ENCODE data around the gene ZNF148.

ZNF148 gene

DNA sequence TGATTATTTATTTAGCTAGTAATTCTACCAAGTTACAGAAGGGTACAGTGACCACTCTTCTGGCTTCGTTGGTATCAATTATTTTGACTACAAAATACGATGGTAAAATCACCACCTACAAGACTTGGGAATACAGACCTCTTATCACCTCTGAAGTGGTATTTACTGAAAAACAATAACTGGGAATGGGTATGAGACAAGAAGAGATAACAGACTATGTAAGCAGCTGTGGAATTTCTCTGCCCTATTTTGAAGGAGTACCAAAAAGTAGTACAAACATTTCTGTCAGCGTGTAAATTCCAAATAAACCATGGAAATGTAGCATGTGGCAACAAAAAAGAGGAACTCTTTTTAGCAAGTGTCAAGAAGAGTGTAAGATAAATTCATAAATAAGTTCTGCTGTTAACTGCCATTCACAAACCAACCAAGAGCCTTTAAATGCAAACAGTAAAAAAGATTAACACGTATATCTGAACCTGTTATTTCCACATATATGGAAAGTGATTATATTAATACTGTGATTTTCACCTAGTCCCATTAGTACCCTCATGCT lies 85.6 kb downstream of the ZNF148 start:
- Mint-ChIP-seq H3K4me3 (no peak overlapping the region), H3K36me3 (peaks cover 25% of the 10 kb centered on the region), H3K27me3 (no peaks in the 10 kb centered on the region), H3K9me3 (no peaks in the 10 kb centered on the region), H3K27ac (no peak overlapping the region), H3K4me1 (peaks cover 78% of the 10 kb centered on the region)

DNA sequence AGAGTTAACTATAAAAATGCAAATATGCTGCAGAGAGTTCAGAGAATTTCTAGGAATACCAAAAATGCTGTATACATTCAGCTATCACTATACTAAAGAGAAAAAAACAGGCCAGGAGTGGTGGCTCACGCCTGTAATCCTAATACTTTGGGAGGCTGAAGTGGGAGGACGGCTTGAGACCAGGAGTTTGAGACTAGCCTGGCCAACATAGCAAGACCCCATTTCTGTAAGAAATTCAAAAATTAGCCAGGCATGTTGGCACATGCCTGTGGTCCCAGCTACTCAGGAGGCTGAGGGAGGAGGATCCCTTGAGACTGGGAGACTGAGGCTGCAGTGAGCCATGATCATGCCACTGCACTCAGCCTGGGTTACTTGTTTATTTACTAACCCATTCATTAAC lies 87.9 kb downstream of the ZNF148 start:
- no peaks in the 10 kb centered on the region for H3K9me3 Mint-ChIP-seq
- H3K27me3 Mint-ChIP-seq: no peaks in the 10 kb centered on the region
- no peak overlapping the region for H3K27ac Mint-ChIP-seq
- no peak overlapping the region for H3K4me3 Mint-ChIP-seq
- H3K4me1 Mint-ChIP-seq: peaks cover 73% of the 10 kb centered on the region
- peaks cover 25% of the 10 kb centered on the region for H3K36me3 Mint-ChIP-seq

DNA sequence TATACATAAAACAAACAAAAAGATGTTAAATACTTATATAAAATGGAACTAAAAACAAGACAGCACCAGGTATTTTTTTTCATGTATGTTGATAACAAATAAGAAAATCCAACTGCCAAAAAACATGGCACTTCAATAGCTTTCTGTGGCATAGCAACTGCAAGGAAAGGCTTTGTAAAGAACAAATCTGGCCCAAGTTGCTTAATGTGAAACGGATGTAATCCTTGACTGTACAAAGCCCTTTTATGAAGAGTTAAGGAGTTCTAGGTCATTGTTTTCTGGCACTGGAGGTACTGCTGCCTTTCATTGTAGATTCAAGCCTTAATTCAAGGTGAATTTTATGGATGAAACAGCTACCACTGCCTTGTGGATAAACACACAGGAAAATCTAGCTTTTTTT lies 93.7 kb downstream of the ZNF148 start:
- no peaks in the 10 kb centered on the region for H3K27me3 Mint-ChIP-seq
- H3K9me3 Mint-ChIP-seq: no peaks in the 10 kb centered on the region
- H3K36me3 Mint-ChIP-seq: peaks cover 21% of the 10 kb centered on the region
- peaks cover 44% of the 10 kb centered on the region for H3K4me1 Mint-ChIP-seq
- no peak overlapping the region for H3K27ac Mint-ChIP-seq
- H3K4me3 Mint-ChIP-seq: no peak overlapping the region

- Mint-ChIP-seq H3K4me3 (no peak overlapping the region), H3K27ac (no peak overlapping the region), H3K36me3 (peaks cover 19% of the 10 kb centered on the region), H3K4me1 (peaks cover 40% of the 10 kb centered on the region), H3K27me3 (no peaks in the 10 kb centered on the region), H3K9me3 (no peaks in the 10 kb centered on the region)
Observed at GRCh38 chr3:125280668-125281361, 94.3 kb downstream of the ZNF148 start.

- H3K4me1 Mint-ChIP-seq: peaks cover 23% of the 10 kb centered on the region
- no peaks in the 10 kb centered on the region for H3K9me3 Mint-ChIP-seq
- peak overlapping the region; percentile 16 for H3K27ac Mint-ChIP-seq
- peaks cover 21% of the 10 kb centered on the region for H3K36me3 Mint-ChIP-seq
- H3K27me3 Mint-ChIP-seq: no peaks in the 10 kb centered on the region
- H3K4me3 Mint-ChIP-seq: no peak overlapping the region
Observed at GRCh38 chr3:125278155-125278554, 97.0 kb downstream of the ZNF148 start.

DNA sequence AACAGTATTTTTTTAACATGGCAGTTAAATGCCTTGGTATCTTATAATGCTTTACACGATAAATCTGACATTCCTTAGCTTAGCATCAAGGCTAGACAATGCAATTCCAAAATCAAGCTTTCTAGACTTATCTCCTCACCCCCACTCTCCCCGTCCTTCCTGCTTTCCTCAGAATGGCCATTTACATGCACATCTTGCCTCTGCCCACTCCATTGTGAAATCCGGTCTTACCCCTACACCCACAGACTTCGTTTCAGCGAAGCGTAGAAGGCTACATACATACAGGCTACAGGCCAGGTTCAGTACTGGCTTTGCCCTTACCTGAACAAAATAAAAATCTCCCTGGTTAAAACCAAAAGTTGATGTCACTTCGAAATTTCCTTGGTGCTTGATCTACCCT lies 104.0 kb downstream of the ZNF148 start:
- Mint-ChIP-seq H3K27me3 (no peaks in the 10 kb centered on the region), H3K9me3 (no peaks in the 10 kb centered on the region), H3K4me3 (no peak overlapping the region), H3K27ac (no peak overlapping the region), H3K36me3 (peaks cover 33% of the 10 kb centered on the region), H3K4me1 (peaks cover 26% of the 10 kb centered on the region)

GRCh38 chr3:125267460-125267859 lies 107.7 kb downstream of the ZNF148 start:
- Mint-ChIP-seq H3K36me3 (peaks cover 31% of the 10 kb centered on the region), H3K27me3 (no peaks in the 10 kb centered on the region), H3K4me3 (no peak overlapping the region), H3K27ac (peak overlapping the region; percentile 18), H3K4me1 (peaks cover 34% of the 10 kb centered on the region), H3K9me3 (no peaks in the 10 kb centered on the region)

GRCh38 chr3:125266971-125267370 lies 108.2 kb downstream of the ZNF148 start:
- H3K36me3 Mint-ChIP-seq: peaks cover 29% of the 10 kb centered on the region
- peaks cover 34% of the 10 kb centered on the region for H3K4me1 Mint-ChIP-seq
- no peaks in the 10 kb centered on the region for H3K9me3 Mint-ChIP-seq
- no peak overlapping the region for H3K27ac Mint-ChIP-seq
- no peaks in the 10 kb centered on the region for H3K27me3 Mint-ChIP-seq
- no peak overlapping the region for H3K4me3 Mint-ChIP-seq

GRCh38 chr3:125262161-125262560 lies 113.0 kb downstream of the ZNF148 start:
- H3K4me3 Mint-ChIP-seq: no peak overlapping the region
- no peak overlapping the region for H3K27ac Mint-ChIP-seq
- H3K36me3 Mint-ChIP-seq: peaks cover 22% of the 10 kb centered on the region
- peaks cover 23% of the 10 kb centered on the region for H3K4me1 Mint-ChIP-seq
- H3K9me3 Mint-ChIP-seq: no peaks in the 10 kb centered on the region
- H3K27me3 Mint-ChIP-seq: no peaks in the 10 kb centered on the region

DNA sequence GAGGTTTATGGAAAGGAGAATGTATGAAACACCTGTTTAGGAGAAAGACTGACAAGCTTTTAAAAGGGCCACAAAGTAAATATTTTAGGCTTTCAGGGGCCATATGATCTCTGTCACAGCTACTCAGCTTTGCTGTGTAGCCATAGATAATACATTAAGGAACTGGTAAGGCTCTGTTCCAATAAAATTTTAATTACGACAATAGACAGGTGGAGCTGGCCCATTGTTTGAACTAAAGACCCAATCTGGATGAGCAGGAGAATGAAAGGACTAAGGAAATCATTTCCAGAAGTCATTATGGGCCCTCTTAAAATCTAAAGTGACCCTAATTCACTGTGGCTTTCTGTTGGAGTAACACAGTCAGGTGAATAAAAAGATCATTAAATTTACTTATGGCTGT lies 114.1 kb downstream of the ZNF148 start:
- Mint-ChIP-seq H3K4me3 (no peak overlapping the region), H3K4me1 (peaks cover 12% of the 10 kb centered on the region), H3K27ac (no peak overlapping the region), H3K36me3 (peaks cover 21% of the 10 kb centered on the region), H3K27me3 (no peaks in the 10 kb centered on the region), H3K9me3 (no peaks in the 10 kb centered on the region)

- H3K27me3 Mint-ChIP-seq: no peaks in the 10 kb centered on the region
- peaks cover 23% of the 10 kb centered on the region for H3K36me3 Mint-ChIP-seq
- H3K27ac Mint-ChIP-seq: no peak overlapping the region
- no peaks in the 10 kb centered on the region for H3K9me3 Mint-ChIP-seq
- H3K4me1 Mint-ChIP-seq: peaks cover 7% of the 10 kb centered on the region
- no peak overlapping the region for H3K4me3 Mint-ChIP-seq
Observed at GRCh38 chr3:125260158-125260557, 115.0 kb downstream of the ZNF148 start.

DNA sequence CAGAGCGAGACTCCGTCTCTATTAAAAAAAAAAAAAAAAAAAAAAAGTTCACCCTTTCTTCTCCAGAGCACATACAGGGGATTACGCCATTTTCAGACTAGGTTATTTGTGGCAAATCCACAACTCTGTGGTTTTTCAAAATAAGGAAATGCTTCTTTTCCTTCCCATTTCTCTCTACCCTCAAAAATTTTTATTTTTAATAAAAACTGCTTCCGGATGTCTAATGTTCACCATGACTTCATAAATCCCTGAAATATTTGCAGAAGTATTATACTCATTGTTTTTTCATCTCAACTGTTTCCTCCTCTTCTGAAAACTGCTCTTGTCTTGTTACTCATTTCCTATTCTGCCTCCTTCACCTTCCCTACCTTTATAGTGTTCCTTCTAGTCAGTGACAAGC lies 117.6 kb downstream of the ZNF148 start:
- no peaks in the 10 kb centered on the region for H3K27me3 Mint-ChIP-seq
- no peak overlapping the region for H3K4me3 Mint-ChIP-seq
- no peaks in the 10 kb centered on the region for H3K9me3 Mint-ChIP-seq
- peaks cover 5% of the 10 kb centered on the region for H3K4me1 Mint-ChIP-seq
- no peak overlapping the region for H3K27ac Mint-ChIP-seq
- peaks cover 28% of the 10 kb centered on the region for H3K36me3 Mint-ChIP-seq

DNA sequence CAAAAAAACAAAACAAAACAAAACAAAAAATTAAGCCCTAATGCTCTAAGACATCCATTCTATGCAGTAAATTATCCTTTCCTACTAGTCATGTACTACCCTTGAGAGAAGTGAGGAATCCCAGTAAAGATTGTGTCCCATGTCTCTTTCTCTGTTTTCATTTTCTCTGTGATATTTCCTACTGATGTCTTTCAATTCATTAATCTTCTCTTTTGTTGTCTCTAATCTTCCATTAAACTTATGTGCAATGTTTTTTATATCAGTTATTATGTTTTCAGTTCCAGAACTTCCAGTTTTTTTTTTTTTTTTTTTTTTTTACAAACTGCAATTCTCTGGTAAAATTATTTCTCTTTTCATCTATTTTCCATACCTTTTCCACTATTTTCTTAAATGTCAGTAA lies 118.5 kb downstream of the ZNF148 start:
- H3K9me3 Mint-ChIP-seq: no peaks in the 10 kb centered on the region
- H3K36me3 Mint-ChIP-seq: peaks cover 28% of the 10 kb centered on the region
- H3K27ac Mint-ChIP-seq: no peak overlapping the region
- no peaks in the 10 kb centered on the region for H3K27me3 Mint-ChIP-seq
- H3K4me3 Mint-ChIP-seq: no peak overlapping the region
- H3K4me1 Mint-ChIP-seq: peaks cover 5% of the 10 kb centered on the region

GRCh38 chr3:125250973-125251372 lies 124.2 kb downstream of the ZNF148 start:
- Mint-ChIP-seq H3K27me3 (no peaks in the 10 kb centered on the region), H3K4me1 (peaks cover 4% of the 10 kb centered on the region), H3K9me3 (no peaks in the 10 kb centered on the region), H3K27ac (no peak overlapping the region), H3K36me3 (peaks cover 19% of the 10 kb centered on the region), H3K4me3 (no peak overlapping the region)

GRCh38 chr3:125246237-125246636 lies 128.9 kb downstream of the ZNF148 start:
- H3K27ac Mint-ChIP-seq: no peak overlapping the region
- H3K27me3 Mint-ChIP-seq: no peaks in the 10 kb centered on the region
- H3K36me3 Mint-ChIP-seq: peaks cover 27% of the 10 kb centered on the region
- no peak overlapping the region for H3K4me3 Mint-ChIP-seq
- H3K9me3 Mint-ChIP-seq: peaks cover 6% of the 10 kb centered on the region
- H3K4me1 Mint-ChIP-seq: peaks cover 12% of the 10 kb centered on the region

DNA sequence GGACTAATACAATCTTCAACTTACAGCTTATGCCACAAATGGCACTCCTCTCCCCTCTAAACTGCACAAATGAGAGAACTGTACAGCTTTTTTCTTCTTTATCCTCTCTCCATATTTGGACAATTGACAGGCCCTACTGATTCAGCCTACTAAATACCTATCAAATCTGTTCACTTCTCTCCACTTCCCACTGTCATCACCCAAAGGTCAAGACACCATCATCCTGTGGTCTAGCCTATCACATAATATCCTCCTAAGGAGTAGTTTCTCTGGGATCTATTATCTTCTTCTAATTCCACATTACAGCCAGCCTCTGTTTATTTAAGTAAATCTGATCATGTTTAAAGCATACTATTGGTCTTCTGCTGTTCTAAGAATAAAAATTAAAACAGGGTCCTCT lies 129.6 kb downstream of the ZNF148 start:
- Mint-ChIP-seq H3K4me3 (no peak overlapping the region), H3K4me1 (peaks cover 9% of the 10 kb centered on the region), H3K36me3 (peaks cover 26% of the 10 kb centered on the region), H3K9me3 (peaks cover 6% of the 10 kb centered on the region), H3K27me3 (no peaks in the 10 kb centered on the region), H3K27ac (peak overlapping the region; percentile 53)

DNA sequence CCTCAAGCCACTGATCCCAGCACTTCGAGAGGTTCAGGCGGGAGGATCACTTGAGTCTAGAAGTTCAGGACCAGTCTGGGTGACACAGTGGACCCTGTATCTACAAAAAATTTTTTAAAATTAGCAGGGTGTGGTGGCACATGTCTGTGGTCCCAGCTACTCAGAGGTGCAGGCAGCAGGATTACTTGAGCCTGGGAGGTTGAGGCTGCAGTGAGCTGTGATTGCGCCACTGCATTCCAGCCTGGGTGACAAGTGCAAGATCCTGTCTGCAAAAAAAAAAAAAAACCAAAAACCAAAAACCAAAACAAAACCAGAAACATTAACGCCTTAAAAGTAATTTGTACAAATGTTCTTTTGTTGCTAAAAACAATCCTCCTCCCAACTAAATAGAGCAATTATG lies 134.6 kb downstream of the ZNF148 start:
- H3K27ac Mint-ChIP-seq: no peak overlapping the region

More for the DNA sequence above, 134.6 kb downstream of the ZNF148 start:
- no peak overlapping the region for H3K4me3 Mint-ChIP-seq
- H3K27me3 Mint-ChIP-seq: no peaks in the 10 kb centered on the region
- H3K9me3 Mint-ChIP-seq: peaks cover 6% of the 10 kb centered on the region
- peaks cover 26% of the 10 kb centered on the region for H3K36me3 Mint-ChIP-seq
- peaks cover 9% of the 10 kb centered on the region for H3K4me1 Mint-ChIP-seq

Measured in activated naive CD4-positive, alpha-beta T cell treated with anti-CD3 and anti-CD28 coated beads, Interleukin-2, amount 50 U/mL, for 24 hours (primary cell).